Erythroblast (primary cell): Measurements from ENCODE around the gene TMEM217.

Experiments
- GATA1 ChIP-seq: IDR thresholded peaks from 2 replicates; pipeline ENCODE4 v1.6.1; 2011; ENCODE audit warnings: low read depth, mild to moderate bottlenecking, control low read depth, low read length, moderate library complexity
- POLR2A ChIP-seq: IDR thresholded peaks from 2 replicates; pipeline ENCODE4 v1.6.1; 2011; ENCODE audit warnings: mild to moderate bottlenecking, low read length

GRCh38 chr6:37282371-37282770, 24.4 kb upstream of the TMEM217 start:
- TF ChIP-seq POLR2A (no peak), GATA1 (no peak)
